Fibroblast of lung (primary cell): Measurements from ENCODE around the gene ATL1.

Experiments
- CTCF ChIP-seq, 2 donors: IDR thresholded peaks in 1 of 2; conservative IDR thresholded peaks in 1 of 2; 1 replicate in 1 of 2; 2 replicates in 1 of 2; pipeline ENCODE4 v1.5.1; 2011 to 2012; ENCODE audit warnings: low read length in 2 of 2, control low read depth in 1 of 2, inconsistent platforms in 1 of 2, low read depth in 1 of 2, mild to moderate bottlenecking in 1 of 2
- EZH2 ChIP-seq: IDR thresholded peaks from 2 replicates; pipeline ENCODE4 v1.5.1; 2012; ENCODE audit warnings: low read length, control low read depth, mild to moderate bottlenecking; ENCODE audit errors: missing control alignments

- TF ChIP-seq CTCF (conservative IDR thresholded peaks at IDR 0.05 in 1 of 2, IDR thresholded peaks at IDR 0.05 in 1 of 2; ENCODE audit: low read depth in 1 of 2, low read length in 2 of 2) (no peak), EZH2 (no peak)
Observed at GRCh38 chr14:50577982-50578381, 18.0 kb downstream of the ATL1 start.
